ENCODE measurements around the gene BCL2L12.
A peak's percentile ranks its signal among the peaks of the same experiment; 100 is the strongest.

BCL2L12 gene

GRCh38 chr19:49685845-49686332, 20.2 kb downstream of the BCL2L12 start:
- no peak for DNase-seq

- no peak for DNase-seq
Measured at GRCh38 chr19:49686503-49687088, 20.9 kb downstream of the BCL2L12 start.

- DNase-seq: no peak
Measured at GRCh38 chr19:49687150-49687549, 21.4 kb downstream of the BCL2L12 start.

DNA sequence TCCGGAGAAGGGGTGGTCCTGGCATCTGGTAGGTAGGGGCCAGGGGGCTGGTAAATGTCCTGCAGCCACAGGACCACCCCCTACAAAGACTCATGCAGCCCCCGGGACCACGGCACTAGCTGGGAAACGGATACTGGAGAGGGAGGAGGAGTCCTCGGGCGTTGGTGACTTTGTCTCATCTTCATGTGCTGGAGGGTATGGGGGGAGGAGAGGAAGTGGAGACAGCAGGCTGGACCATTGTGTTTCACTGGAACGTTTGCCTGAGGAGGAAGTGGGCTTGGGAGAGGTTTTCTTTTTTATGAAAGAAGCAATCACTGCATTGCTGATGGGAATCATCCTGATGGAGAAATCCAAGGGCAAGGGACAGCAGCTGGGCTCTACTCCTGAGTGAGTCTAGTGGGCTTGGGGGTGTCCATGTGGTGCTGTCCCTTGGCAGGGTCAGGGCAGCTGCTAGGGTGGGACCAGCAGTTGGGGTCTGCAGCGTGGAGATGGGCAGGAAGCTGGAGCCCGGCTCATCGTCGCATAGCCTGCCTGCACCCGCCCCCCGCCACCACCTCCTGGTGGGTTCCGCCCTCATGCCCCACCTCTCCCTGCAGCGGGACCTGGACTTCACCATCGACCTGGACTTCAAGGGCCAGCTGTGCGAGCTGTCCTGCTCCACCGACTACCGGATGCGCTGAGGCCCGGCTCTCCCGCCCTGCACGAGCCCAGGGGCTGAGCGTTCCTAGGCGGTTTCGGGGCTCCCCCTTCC, 22.0 kb downstream of the BCL2L12 start:
- DNase-seq: no peak

GRCh38 chr19:49688531-49689132, 22.9 kb downstream of the BCL2L12 start:
- DNase-seq: no peak

DNA sequence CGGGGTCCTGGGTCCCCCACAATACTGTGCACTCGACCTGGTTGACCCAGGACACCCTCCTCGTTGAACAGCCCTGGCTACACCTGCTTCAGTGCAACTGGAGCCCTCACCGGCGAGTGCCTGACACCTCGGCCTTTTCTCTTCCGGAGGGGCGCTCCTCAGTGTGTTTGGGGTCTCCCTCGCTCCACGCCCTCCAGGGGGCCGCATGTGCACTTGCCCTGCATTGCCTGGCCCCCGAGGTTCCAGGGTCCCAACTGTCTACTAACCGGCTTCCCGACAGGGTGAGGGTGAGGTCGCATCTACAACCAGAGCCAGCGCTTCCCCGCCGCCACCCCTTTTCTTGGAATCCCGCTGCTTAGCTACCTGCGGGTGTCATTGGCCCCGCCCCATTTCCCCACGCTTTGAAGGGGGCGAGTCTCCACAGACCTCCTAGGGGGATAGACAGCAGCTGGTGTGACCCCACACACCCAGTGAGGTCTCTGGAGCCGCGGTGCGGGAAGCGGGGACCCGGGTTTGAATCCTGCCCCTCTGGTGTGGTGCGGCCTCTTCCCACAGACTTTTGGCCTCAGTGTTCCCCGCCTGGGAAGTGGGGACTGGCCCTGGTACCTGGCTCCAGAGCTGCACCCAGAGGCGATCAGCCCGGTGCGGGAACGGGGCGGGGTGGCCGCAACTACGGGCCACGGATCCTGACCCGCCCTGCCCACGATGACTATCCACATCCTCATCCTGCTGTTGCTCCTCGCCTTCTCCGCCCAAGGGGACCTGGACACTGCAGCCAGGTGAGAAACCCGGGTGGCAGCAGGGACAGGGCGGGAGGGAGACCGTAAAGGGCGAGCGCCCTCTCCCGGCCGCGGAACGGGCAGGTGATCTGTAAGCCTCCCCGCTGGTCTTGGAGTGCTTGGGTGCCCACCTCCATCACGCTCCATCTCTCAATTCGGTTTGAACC, 23.7 kb downstream of the BCL2L12 start, which contains the start of gene ADM5:
Gene ADM5 (plus strand): TSS at position 462 of the 946 bp plus-strand sequence. CDS start 244 bp downstream, at position 706.
- no peak for DNase-seq

GRCh38 chr19:49690079-49690655, 24.4 kb downstream of the BCL2L12 start:
- no peak for DNase-seq

- peak; percentile 56 for DNase-seq
Measured at GRCh38 chr19:49690656-49691242, 25.0 kb downstream of the BCL2L12 start, which contains the start of gene CPT1C. Gene CPT1C (plus strand): TSS chr19:49691116. CDS start chr19:49692253, 1,137 bp downstream.

DNA sequence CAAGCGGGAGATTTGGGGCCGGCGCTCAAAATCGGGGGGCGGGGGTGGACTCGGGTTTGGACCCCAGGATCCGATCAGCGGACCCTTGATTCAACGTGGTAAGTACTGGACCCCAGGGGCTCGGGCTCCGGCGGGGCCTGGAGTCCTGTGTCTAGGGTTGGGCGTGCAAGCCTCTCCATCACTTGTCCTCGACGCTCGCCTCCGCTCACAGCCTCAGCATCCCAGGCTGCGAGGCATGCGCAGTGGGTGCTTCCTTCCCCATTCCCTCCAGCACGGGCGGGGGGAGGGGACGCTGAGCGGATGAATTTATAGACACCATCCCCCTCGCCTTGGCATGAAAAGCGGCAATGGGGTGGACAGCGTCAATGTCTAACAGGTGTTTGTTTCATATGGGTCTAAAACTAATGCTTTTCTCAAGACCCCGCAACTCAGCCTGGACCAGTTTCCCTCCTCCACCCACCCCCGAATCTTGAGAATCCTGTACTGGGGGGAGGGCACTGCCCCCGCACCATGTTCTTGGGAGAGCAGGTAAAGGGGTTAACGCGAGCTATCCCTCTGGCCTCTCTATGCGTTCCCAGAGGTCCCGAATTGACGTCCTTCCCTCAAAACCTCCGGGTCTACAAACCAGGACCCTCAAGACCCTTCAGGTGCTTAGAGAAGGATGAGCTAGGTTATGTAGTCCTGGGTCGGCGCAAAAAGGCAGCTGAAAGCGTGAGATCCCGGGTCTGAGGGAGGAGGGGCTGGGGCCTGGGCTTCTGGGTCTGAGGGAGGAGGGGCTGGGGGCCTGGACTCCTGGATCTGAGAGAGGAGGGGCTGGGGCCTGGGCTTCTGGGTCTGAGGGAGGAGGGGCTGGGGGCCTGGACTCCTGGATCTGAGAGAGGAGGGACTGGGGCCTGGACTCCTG, 25.8 kb downstream of the BCL2L12 start:
- DNase-seq: peak; percentile 27

DNA sequence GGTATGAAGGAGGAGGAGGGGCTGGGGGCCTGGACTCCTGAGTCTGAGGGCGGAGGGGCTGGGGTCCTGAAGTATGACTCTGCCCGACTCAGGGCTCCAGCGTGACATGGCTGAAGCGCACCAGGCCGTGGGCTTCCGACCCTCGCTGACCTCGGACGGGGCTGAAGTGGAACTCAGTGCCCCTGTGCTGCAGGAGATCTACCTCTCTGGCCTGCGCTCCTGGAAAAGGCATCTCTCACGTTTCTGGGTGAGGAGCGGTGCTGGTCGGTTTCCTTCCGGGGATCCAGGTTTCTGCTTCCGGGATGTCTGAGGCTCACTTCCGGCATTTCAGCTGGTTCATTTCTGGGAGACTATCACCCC, 26.4 kb downstream of the BCL2L12 start:
- DNase-seq: no peak

- DNase-seq: no peak
Measured at GRCh38 chr19:49696115-49696514, 30.4 kb downstream of the BCL2L12 start.

DNA sequence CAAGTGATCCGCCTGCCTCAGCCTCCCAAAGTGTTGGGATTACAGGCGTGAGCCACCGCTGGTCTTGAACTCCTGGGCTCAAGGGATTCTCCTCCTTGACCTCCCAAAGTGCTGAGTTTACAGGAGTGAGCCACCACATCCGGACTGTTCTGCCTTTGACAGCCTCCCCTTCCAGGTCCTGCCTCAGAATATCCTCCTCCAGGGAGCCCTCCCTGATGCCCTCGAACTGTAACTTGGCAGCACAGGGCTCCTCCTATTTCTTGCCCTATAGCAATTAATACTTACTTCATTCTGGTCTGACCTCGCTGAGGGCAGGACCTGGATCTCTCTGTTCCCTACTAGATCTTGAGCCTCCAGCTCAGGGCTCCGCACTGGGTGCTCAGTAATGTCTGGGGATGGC, 31.1 kb downstream of the BCL2L12 start:
- DNase-seq: no peak

DNA sequence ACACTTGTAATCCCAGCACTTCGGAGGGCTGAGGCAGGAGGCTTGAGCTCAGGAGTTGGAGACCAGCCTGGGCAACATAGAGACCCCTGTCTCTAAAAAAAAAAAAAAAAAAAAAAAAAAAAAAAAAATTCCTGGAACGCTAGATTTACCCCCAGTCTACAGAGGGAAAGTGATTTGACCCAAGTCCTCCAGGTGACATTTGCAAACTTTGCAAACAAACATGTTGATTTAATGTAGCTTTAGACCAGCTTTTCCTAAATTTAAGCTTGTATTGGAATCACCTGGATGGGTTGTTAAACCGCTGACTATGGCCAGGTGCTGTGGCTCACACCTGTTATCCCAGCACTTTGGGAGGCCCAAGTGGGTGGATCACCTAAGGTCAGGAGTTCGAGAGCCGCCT, 33.6 kb downstream of the BCL2L12 start:
- no peak for DNase-seq

DNA sequence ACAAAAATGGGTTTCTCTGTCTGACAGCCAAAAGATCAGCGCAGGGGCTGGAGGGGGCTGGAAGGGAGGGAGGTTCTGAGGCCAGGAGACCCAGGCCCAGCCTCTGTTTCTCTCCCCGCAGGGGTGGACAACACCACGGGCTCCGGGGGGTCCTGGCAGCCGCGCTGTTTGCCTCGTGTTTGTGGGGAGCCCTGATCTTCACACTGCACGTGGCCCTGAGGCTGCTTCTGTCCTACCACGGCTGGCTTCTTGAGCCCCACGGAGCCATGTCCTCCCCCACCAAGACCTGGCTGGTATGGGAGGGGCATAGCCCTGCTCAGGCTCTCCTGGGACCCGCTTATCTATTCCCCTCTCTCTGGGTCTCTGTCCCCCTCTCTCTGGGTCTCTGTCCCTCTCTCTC, 34.8 kb downstream of the BCL2L12 start:
- DNase-seq: no peak

- no peak for DNase-seq
Measured at GRCh38 chr19:49701271-49701786, 35.6 kb downstream of the BCL2L12 start.

DNA sequence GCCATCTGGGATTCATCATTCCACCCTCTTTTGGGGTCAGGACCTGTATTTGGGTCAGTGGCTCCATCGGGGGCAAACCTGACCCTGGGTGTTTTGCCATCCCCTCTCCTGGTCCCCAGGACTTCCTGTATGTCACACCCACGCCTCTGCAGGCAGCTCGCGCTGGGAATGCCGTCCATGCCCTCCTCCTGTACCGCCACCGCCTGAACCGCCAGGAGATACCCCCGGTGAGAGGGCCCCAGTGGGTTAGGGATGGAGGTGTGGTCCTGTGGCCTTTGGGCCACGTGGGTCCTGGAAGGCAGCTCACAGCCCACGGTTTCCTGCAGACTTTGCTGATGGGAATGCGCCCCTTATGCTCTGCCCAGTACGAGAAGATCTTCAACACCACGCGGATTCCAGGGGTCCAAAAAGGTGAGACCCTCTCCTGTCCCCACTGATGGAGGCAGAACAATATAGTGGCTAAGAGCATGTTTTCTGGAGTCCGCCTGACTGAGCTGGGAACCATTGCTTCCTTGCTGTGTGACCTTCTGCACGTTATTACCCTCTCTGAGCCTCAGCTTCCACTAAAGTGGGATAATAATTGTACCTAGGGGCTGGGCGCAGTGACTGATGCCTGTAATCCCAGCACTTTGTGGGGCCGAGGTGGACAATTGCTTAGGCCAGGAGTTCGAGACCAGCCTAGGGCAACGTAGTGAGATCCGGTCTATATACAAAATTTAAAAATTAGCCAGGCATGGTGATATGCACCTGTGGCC, 39.3 kb downstream of the BCL2L12 start:
- no peak for DNase-seq

GRCh38 chr19:49705919-49706318, 40.2 kb downstream of the BCL2L12 start:
- no peak for DNase-seq

DNA sequence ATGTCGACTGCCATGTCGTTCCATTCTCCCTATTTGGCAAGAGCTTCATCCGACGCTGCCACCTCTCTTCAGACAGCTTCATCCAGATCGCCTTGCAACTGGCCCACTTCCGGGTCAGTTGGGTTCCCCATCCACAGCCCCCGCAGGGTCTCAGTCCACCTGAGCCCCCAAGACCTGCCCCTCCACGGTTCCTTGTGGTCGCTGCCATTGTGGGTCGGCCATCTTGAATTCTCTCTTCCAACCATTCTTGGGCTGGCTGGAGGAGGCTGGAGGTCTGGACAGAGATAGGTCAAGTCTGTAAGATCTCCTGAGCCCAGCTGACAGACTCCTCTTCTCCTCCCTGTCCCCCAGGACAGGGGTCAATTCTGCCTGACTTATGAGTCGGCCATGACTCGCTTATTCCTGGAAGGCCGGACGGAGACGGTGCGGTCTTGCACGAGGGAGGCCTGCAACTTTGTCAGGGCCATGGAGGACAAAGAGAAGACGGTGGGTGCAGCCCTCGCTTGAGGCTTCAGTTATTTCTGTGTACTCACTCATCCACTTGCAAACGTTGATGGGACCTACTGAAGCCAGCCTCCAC, 44.7 kb downstream of the BCL2L12 start:
- no peak for DNase-seq

DNA sequence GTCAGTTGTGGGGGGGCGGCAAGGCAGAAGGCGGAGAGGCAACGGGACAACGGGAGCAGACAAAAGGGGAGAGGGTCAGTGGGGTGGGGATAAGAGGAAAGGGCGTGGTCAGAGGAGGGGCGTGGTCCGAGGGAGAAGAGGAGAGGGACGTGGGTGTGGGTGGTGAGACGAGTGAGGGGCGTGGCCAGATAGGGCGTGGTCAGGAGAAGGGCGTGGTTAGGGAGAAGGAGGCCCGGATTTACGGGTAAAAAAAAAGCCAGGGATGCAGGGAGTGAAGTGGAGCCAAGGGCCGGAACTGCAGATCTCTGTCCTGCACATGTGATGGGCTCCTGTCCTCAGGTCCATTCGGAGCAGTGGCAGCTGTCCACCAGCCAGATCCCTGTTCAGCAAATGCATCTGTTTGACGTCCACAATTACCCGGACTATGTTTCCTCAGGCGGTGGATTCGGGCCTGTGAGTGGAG, 46.7 kb downstream of the BCL2L12 start:
- DNase-seq: no peak

Measured in activated CD4-positive, alpha-beta T cell treated with anti-CD3 and anti-CD28 coated beads, Interleukin-2, amount 50 U/mL, for 16 hours (primary cell).